PC-3 (cell line): Measurements from ENCODE around the gene KCNQ4. TPM values are rescaled to one million over a fixed set of nuclear protein-coding genes. Genes with fewer than 3 reads are reported as not detected.

Experiments used
- ATAC-seq: fragments of 200-7000 bp; cut with Tn5 transposase; 2 replicates; pipeline ENCODE4 v1.9.1; 2020; ENCODE audit warnings: mild to moderate bottlenecking, moderate library complexity
- BruUV-seq: library from RNA; stranded (reverse); fragments of 400-500 nt; replicated peaks from 2 replicates; lab custom pipeline; 2021; lab: Mats Ljungman, UMichigan
- CTCF ChIA-PET: fragments of 300-600 bp; sonication (Branson Sonifier 250); formaldehyde crosslinking; loops from one replicate; lab custom pipeline; 2022; ENCODE audit warnings: antibody characterized with exemption; lab: Charles Lee
- POLR2A ChIA-PET: fragments of 300-600 bp; sonication (Branson Sonifier 250); formaldehyde crosslinking; loops from one replicate; lab custom pipeline; 2022; ENCODE audit warnings: antibody characterized with exemption; ENCODE audit not compliant: unreplicated experiment; lab: Charles Lee
- DNase-seq: peaks from one replicate; pipeline ENCODE4 v3.0.0-alpha.2; 2015
- H2AFZ ChIP-seq: fragments of 300-600 bp; sonication (generic); 2 replicates; pipeline ENCODE4 v1.6.0; 2016; ENCODE audit warnings: antibody characterized with exemption, low read length
- H3F3A ChIP-seq: fragments of 300-600 bp; sonication (generic); one replicate; pipeline ENCODE4 v1.6.0; 2017; ENCODE audit warnings: antibody characterized with exemption, low read length, control low read depth, mild to moderate bottlenecking; ENCODE audit not compliant: unreplicated experiment
- H3K27ac ChIP-seq: fragments of 300-600 bp; sonication (generic); 2 replicates; pipeline ENCODE4 v1.5.1; 2016; ENCODE audit warnings: mild to moderate bottlenecking, low read length
- H3K27me3 ChIP-seq: fragments of 300-600 bp; sonication (generic); 2 replicates; pipeline ENCODE4 v1.6.1; 2016; ENCODE audit warnings: low read length, mixed read lengths
- H3K36me3 ChIP-seq: fragments of 300-600 bp; sonication (generic); 2 replicates; pipeline ENCODE4 v1.6.1; 2016; ENCODE audit warnings: low read depth, mixed run types, low read length, mixed read lengths
- H3K4me1 ChIP-seq: fragments of 300-600 bp; sonication (generic); 2 replicates; pipeline ENCODE4 v1.5.1; 2016; ENCODE audit warnings: low read length; ENCODE audit not compliant: insufficient read depth
- H3K4me2 ChIP-seq: fragments of 300-600 bp; sonication (generic); 2 replicates; pipeline ENCODE4 v1.6.0; 2016; ENCODE audit warnings: low read length
- H3K4me3 ChIP-seq: fragments of 300-600 bp; sonication (generic); 2 replicates; pipeline ENCODE4 v1.5.1; 2016; ENCODE audit warnings: mild to moderate bottlenecking, low read length, mixed read lengths
- H3K79me2 ChIP-seq: fragments of 300-600 bp; sonication (generic); 2 replicates; pipeline ENCODE4 v1.6.1; 2017; ENCODE audit warnings: low read length, mixed read lengths
- H3K9ac ChIP-seq: fragments of 300-600 bp; sonication (generic); 2 replicates; pipeline ENCODE4 v1.6.0; 2016; ENCODE audit warnings: mild to moderate bottlenecking, low read length
- H3K9me2 ChIP-seq: fragments of 300-600 bp; sonication (generic); replicated peaks from 2 replicates; pipeline ENCODE4 v1.6.1; 2016; ENCODE audit warnings: mixed run types, low read length, mixed read lengths
- H3K9me3 ChIP-seq: fragments of 300-600 bp; sonication (generic); 2 replicates; pipeline ENCODE4 v1.6.1; 2016; ENCODE audit warnings: low read length, mixed read lengths
- H4K20me1 ChIP-seq: fragments of 300-600 bp; sonication (generic); 2 replicates; pipeline ENCODE4 v1.6.1; 2016; ENCODE audit warnings: low read length, mixed read lengths
- CTCF ChIP-seq: fragments of 300-600 bp; sonication (generic); conservative IDR thresholded peaks from 2 replicates; pipeline ENCODE4 v1.5.1; 2017; ENCODE audit warnings: antibody characterized with exemption, low read depth, mild to moderate bottlenecking, low read length
- EZH2 ChIP-seq: fragments of 300-600 bp; sonication (generic); IDR thresholded peaks from one replicate; pipeline ENCODE4 v1.6.1; 2017; ENCODE audit warnings: antibody characterized with exemption, mild to moderate bottlenecking, low read length; ENCODE audit not compliant: unreplicated experiment
- EZH2phosphoT487 ChIP-seq: fragments of 300-600 bp; sonication (generic); IDR thresholded peaks from 2 replicates; pipeline ENCODE4 v1.6.1; 2018; ENCODE audit warnings: mild to moderate bottlenecking, antibody characterized with exemption, low read length, borderline replicate concordance
- intact Hi-C: fragments of 100-400 bp; cut with micrococcal nuclease; formaldehyde crosslinking; loops from 2 replicates; pipeline ENCODE4 v1.9.0; 2023
- total RNA-seq: library from RNA; depleted of rRNA; stranded (reverse); fragments of >200 nt; gene quantifications from 2 replicates; pipeline ENCODE4 v1.2.3, GENCODE V29; 2014

Gene KCNQ4
- total RNA-seq, 1 experiment from 2014 or later, result 2.5 TPM

GRCh38 chr1:40868051-40868723 lies 84.6 kb downstream of the KCNQ4 start:
- no peak overlapping the region for H2AFZ ChIP-seq
- no peak overlapping the region for H3K27ac ChIP-seq
- POLR2A ChIA-PET, result no interaction called here

GRCh38 chr1:40870135-40870728 lies 86.6 kb downstream of the KCNQ4 start:
- POLR2A ChIA-PET, result no interaction called here
- no TSS peak for BruUV-seq
- peak overlapping the region; percentile 27; the same call in 1 of the 2 replicates for H3K27ac ChIP-seq
- H3K4me2 ChIP-seq, result no peak overlapping the region
- CTCF ChIA-PET, result no interaction called here
- no peaks in the 10 kb centered on the region for H3K9me2 ChIP-seq
- H3K9ac ChIP-seq, result no peak overlapping the region
- ATAC-seq (no peak; the same call in 1 of the 2 replicates), DNase-seq (peak; percentile 49)
- no peak overlapping the region for H3K4me3 ChIP-seq
- intact Hi-C loops, result no loop called here
- 0 out of 2 replicates have a peak, but pooled peaks cover 3% of the 10 kb centered on the region for H3K9me3 ChIP-seq
- H4K20me1 ChIP-seq, result no peaks in the 10 kb centered on the region
- H3F3A ChIP-seq, result peaks cover 2% of the 10 kb centered on the region
- H3K4me1 ChIP-seq, result peaks cover 20% of the 10 kb centered on the region
- H3K79me2 ChIP-seq, result no peaks in the 10 kb centered on the region
- H3K27me3 ChIP-seq, result no peaks in the 10 kb centered on the region
- no peak for TF ChIP-seq EZH2phosphoT487
- H2AFZ ChIP-seq, result no peak overlapping the region
- no peaks in the 10 kb centered on the region for H3K36me3 ChIP-seq

More at GRCh38 chr1:40868051-40868723, 84.6 kb downstream of the KCNQ4 start:
- TF ChIP-seq CTCF (no peak), EZH2 (no peak), EZH2phosphoT487 (no peak)
- CTCF ChIA-PET, result no interaction called here
- intact Hi-C loops, result no loop called here
- Histone ChIP-seq H3K4me3 (no peak overlapping the region), H3F3A (no peaks in the 10 kb centered on the region), H3K27me3 (no peaks in the 10 kb centered on the region), H3K4me2 (0 out of 2 replicates have a peak overlapping the region, but pooled peaks have one; percentile 11), H3K79me2 (no peaks in the 10 kb centered on the region), H3K9ac (no peak overlapping the region), H3K9me2 (no peaks in the 10 kb centered on the region), H4K20me1 (no peaks in the 10 kb centered on the region), H3K36me3 (no peaks in the 10 kb centered on the region), H3K4me1 (peaks cover 15% of the 10 kb centered on the region), H3K9me3 (0 out of 2 replicates have a peak, but pooled peaks cover 3% of the 10 kb centered on the region)
- peak; percentile 96 for ATAC-seq
- BruUV-seq, result no TSS peak
- peak; percentile 87 for DNase-seq

DNA sequence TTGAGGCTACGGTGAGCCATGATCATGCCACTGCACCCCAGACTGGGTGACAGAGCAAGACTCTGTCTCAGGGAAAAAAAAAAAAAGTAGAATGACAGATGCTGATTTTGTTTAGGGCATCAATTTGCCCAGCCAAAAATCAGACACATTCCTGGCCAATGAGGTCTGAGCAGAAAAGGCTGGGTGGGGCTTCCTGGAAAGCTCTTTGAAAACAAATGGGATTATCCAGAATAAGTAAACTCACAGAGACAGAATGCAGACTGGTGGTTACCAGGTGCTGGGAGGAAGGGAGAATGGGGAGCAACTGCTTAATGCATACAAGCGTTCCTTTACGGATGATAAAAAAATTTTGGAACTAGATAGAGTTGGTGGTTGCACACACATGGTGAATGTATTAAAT lies 88.7 kb downstream of the KCNQ4 start:
- Histone ChIP-seq H3K4me2 (no peak overlapping the region), H3K4me1 (peaks cover 33% of the 10 kb centered on the region), H3K9me3 (peaks cover 14% of the 10 kb centered on the region), H3K27ac (no peak overlapping the region), H3K9ac (no peak overlapping the region), H2AFZ (no peak overlapping the region), H3K79me2 (no peaks in the 10 kb centered on the region), H3K27me3 (no peaks in the 10 kb centered on the region), H3K36me3 (peaks cover 8% of the 10 kb centered on the region; the same call in 1 of the 2 replicates), H3K4me3 (no peak overlapping the region), H4K20me1 (no peaks in the 10 kb centered on the region), H3F3A (peaks cover 9% of the 10 kb centered on the region), H3K9me2 (no peaks in the 10 kb centered on the region)
- POLR2A ChIA-PET, result no interaction called here
- no TSS peak for BruUV-seq
- TF ChIP-seq EZH2phosphoT487 (no peak), EZH2 (no peak), CTCF (no peak)
- no peak for DNase-seq
- ATAC-seq, result no peak
- intact Hi-C loops, result no loop called here
- CTCF ChIA-PET, result no interaction called here
